Stimulated activated CD8-positive, alpha-beta memory T cell treated with anti-CD3 and anti-CD28 coated beads, Interleukin-15, amount 100 ng/mL, for 48 hours (primary cell): Measurements from ENCODE around the gene IL1RL2.
A peak's percentile ranks its signal among the peaks of the same experiment; 100 is the strongest.

Experiments used
- DNase-seq, 2 donors: peaks; one replicate each; pipeline ENCODE4 v3.0.0-alpha.2; 2020; ENCODE audit warnings: low read depth in 2 of 2

Gene IL1RL2

DNA sequence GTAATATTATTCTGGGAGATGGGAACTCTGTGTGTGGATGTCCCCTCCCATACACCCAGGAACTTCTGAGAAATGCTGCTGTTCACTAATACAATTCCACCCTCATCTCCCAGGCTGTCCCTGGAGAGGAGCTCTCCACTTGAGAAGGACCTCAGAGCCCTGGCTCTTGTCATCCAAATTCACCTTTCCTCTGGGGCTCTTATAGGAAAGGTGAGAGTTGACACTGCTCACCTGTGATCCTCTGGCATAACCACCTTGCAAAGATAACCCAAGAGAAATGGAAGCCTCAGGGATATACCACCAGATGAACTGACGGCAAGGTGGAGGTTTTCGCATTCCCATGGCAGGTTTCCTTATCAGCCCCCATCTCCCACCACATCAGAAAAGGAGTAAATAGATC is 52.0 kb downstream of the IL1RL2 start:
- no peak for DNase-seq

DNA sequence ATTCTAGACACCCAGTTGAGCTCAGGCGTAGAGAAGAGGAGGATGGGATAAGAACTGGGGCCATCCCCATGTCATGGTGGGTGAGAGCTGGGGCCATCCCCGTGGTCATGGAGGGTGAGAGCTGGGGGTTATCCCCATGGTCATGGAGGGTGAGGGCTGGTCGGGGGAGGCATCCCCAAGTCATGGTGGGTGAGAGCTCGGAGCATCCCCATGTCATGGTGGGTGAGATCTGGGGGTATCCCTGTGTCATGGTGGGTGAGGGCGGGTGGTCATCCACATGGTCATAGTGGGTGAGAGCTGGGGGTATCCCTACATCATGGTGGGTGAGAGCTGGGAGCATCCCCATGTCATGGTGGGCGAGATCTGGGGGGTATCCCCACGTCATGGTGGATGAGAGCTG is 52.5 kb downstream of the IL1RL2 start:
- no peak for DNase-seq

DNA sequence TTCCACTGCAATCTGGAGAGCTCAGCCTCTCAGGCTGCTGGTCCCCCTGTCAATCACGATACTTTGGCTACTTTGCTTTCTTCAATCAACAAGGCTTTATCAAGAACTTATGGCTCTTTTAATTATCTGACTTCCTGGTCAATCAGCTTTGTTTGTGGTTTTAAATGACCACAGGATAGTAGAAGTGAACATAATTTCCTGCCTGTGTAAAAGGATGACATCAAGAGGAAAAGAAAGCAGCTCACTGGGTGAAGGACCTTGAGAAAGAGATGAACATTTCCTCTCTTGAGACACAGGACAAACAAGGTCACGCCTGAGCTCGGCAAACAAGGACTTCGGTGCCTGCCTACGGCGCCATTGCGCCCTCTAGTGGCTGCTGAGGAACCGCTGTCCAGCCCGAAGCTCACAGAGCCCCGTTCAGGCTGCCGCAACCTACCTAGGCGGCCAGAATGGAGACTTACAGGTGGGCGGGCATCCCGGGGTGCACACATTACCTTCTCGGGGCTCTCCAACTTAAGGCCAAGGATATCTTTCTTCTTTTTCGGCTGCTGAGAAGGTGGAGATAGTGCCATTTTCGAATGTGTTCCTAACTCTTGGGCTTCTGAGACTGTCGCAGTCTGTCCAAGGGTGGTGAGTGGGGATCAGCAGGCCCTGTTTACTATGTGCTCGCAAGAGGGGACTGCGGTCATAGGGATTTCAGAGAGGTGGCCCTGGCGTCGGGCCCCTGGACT is 54.0 kb downstream of the IL1RL2 start:
- DNase-seq = peak; percentile 79 to 84

DNA sequence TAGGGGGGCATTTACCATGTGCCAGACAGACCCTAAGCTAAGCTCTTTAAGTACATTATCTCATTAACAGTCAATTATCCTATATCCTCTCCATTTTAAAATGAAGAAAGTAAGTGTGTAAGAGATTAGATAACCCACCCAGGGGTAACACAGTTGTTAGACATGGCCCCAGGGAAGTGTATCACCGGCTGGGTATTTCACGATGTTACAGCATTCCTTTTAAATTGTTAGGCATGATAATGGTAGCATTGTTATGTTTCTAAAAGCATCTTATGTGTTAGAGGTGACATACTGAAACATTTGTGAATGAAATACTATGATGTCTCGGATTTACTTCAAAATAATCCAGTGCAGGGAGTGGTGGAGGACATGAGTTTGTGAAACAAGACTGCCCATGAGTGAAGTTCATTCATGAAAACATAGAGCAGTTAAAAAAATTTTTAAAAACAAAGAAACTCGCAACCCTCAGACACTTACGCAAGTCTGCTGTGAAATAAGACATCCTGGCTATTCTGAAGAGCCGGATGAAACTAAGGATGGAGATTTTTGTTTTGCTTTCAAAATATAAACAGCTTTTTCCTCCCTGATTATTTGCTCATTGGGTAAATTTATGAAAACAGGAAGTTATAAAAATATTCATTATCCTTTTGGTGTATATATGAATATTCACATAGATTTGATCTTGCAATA is 54.9 kb downstream of the IL1RL2 start:
- no peak for DNase-seq

DNA sequence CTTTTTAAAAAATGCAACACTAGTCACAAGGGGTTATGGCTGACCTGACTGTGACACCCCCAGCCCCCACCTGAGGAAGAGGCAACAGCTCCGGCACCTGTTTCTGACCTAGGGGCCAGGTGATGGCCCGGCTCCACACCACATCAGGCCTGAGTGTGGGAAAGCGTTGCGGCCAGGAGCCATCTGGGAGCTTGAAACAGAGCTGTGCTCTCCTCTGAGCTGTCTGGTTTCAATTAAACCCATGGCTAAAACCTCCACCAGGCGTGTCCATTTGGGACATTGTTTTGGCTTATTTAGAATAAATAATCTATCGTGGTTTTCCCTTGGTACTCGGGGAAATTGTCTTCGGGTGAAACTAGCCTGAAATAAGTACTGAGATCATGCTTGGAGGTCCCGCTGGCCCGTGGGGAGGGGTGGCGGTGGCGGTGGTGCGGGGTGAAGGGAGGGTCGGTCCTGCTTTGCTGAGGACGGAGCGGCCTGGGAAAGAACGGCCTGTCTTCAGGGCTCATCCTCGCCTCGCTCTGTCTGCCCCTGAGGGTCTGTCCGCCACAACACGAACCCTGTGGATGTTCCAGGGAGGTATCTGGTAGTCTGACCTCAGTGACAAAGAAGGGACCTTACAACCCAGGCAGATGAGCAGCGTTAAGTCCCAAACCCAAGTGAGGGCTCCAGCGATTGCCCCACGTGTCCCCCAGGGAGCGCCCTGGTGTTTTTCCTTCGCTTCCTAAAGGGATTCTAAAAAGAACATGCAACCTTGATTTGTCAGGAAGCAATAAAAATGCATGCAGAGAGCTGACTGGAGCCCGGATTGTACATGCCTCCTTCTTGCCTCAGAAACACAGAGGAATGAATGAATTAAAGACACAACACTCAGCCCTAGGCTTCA is 58.7 kb downstream of the IL1RL2 start:
- no peak for DNase-seq

DNA sequence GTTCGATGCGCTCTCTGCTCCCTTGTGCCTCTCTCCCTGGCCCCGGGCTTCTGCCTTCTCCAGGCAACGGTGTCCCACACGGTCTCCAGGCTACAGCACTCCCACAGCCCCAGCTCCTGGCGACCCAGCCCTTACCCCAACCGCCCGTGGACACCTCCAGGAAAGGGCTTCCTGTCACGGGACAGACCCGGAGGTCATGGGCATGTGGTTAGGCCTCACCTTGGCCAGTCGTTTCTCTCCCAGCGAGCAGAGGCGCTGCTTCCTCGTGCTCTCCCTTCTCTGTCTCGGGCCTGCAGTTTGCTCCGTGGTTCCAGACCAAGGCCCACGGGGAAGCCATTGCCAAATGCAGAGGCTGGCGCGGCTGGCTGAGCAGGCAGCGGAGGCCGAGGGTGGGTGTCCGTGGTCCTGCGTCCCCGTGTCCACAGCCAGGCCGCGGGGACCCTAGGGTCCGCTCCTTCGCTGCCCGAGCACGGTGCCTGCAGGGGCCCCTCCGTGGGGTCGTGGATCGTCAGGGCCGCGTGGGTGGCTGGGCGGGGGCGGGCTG is 63.5 kb downstream of the IL1RL2 start:
- no peak for DNase-seq

DNA sequence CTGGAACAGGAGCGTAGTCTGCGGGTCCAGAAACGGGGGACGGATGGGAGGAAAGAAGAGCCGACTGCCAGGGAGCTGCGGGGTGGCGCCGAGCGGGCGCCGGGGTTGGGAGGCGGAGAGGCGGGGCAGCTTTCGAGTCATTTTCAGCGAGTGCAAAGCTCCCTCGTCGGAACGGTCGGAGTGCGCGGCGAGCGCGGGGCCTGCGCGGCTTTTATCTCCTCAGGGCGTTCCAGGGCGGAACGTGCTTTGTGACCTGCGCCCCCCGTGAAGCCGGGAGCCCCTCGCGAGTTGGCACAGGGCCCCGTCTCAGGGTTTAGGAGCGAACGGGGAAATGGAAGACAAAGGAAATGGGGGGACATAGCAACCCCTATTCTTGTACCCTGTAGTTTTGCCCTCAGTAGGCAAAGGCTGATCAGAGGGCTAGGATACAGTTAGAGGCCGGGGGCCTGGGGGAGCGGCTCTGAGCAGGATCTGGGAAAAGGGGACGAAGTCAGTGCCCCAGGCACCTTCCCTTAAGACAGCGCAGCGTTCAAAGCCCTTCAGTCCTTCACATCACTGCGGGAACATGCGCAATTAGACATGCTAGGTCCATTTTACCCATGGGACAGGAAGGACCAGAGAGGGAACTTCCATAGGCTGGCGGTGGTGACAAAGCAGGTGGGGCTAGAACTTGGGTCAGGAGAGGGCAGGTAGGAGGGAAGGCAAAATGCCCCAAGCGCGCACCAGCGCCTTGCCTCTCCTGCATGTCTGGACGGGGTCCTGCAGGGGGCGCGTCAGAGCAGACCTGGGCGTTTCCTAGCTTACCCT is 64.4 kb downstream of the IL1RL2 start:
- DNase-seq = peak in 1 of 2 donors; percentile 30

DNA sequence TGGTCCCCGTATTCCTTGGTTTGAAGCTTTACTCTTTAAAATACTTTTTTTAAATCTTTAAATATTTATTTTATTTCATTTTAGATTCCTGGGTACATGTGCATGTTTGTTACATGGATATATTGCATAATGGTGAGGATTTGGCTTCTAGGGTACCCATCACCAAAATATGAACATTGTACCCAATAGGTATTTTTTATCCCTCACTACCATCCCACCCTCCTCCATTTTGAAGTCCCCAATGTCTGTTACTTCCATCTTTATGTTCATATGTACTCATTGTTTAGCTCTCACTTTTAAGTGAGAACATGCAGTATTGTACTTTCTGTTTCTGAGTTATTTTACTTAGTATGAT is 65.0 kb downstream of the IL1RL2 start:
- no peak for DNase-seq

DNA sequence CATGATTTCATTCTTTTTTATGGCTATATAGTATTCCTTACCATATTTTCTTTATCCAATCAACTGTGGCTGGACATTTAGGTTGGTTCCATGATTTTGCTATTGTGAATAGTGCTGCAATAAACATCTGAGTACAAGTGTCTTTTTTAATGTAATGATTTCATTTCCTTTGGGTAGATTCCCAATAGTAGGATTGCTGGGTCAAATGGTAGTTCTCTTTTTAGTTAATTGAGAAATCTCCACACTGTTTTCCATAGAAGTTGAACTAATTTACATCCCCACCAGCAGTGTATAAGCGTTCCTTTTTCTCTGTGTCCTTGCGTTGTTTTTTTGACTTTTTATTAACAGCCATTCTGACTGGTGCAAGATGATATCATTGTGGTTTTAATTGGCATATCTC is 65.4 kb downstream of the IL1RL2 start:
- DNase-seq = no peak

DNA sequence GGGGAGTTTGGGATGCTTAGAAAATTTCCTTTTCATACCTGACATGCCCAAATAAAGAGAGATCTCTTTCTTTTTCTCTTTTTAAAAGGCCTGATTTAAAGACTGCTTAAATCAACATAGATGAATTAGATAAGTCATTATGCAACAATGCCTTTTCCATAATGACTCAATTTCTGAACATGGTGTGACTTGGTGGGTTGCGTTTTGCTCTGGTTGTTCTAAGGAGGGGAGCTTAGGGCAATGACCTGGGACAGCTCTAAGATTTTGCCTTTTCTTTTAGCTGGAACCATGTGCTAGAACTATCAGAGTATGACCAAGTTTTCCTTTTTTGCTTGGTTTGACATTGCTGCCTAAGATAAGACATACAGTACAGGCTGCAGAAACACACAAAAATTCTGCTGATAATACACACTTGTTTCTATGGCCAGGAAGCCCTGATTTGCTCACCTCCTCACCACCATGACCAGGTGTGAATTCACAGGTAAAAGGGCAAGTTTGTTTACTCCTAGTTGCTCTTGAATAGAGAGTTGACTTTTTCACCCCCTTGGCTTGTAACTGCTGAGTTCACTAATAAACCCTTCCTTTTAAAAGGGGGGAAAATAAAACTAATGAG is 66.4 kb downstream of the IL1RL2 start:
- no peak for DNase-seq

DNA sequence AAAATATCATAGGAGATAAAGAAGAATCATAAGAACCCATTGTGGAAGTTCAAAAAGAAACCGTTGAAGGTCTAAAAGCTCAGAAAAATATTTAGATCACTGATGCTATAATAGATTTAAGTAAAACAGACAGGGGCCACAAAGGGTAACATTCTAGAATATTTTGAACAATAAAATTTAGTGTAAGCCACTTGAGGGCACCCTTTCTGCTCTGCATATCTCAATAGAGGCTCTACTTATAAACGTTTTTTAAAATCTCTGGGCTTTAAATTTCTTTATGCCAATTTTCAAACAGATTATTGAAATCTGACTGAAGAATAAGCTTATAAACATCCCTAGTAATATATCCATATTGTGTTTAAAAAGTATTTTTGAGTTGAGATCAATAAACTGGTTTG is 66.9 kb downstream of the IL1RL2 start:
- DNase-seq = no peak

DNA sequence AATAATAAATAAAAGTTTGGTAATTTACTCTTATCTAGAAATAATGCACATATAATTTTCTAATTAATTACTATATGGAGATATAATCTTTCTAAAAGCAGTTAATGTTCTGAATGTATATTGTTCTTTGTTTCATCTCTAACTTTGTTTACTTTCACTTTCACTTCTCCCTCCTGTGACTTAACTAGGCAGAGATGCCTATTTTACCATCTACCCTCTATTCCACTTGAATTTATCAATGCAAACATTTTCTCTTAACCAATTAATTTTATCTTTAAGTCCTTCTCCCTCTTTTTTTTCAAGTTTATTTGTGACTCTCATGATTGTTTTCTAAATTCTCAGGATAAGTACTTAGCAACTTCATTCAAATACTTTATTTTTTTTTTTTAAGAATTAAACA is 69.5 kb downstream of the IL1RL2 start:
- no peak for DNase-seq

DNA sequence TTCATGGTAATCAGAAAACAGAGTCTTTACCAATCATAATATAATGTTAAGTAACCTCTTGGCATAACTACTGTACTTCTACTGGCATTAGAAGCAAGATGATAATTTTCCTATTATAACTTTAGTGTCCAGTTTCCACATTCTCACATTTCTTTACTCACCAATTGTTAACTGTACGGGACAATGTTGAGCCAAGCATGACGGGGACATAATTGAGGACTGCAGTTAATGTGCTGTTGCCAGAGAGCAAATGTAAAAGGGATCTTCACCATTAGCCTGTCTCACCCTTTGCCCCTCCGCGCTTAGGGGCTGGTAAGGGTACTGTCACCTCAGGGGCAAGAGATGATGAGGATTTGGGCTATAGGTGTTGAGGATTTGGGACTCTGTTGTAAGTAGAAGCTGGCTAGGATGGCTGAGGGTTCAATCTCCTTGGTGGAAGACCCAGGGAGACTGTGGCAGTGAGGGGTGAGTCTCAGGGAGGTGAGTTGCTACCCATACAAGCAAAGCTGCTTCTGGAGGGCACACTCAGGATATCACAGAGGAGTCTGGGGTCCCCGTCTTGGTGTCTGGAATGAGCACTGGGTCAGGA is 70.1 kb downstream of the IL1RL2 start:
- DNase-seq = no peak

DNA sequence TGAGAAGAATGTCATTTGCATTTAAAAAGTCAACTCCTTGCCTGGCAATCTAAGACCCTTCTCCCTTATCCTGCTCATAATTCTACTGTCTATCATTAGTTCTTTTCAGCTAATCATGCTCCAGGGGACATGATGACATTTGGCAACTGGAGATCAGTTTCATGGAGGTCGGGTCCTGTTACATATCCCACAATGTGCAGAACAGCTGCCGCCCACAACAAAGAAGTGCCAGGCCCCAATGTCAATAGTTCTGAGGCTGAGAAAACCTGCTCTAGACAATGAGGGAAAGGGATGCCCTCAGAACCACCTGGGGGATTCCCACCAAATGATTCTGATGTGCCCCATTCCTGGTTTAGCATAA is 71.2 kb downstream of the IL1RL2 start:
- no peak for DNase-seq

DNA sequence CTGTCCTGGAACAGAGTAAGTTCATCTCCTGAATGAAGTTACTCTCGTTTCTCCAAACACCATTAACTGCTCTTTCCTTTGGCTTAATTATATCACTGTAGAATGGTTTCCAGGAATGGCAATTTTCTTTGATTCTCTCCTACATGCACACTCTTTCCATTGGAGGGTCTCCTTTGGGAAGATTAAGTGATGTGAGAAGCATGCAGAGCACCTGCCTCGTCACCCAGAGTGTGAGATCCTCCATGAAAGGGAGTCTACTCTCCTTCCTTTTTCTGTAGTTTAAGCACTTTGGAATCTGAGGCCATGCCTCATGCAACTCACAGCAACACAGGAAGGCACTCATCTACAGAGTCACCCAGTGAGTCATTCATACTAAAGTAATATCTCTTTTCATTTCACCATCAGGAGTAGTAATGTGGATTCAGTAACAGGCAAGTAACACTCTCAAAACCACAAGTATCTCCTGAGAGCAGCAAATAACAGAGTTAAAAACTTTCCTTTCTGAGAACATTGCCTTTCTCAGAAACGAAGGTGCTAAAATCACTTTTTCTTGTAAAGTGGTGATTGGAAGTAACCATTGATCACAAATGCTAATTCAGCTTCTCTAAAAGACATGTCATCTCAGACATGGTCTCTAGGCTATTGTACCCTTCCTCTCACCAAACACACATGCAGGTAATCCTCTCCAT is 71.7 kb downstream of the IL1RL2 start:
- no peak for DNase-seq

DNA sequence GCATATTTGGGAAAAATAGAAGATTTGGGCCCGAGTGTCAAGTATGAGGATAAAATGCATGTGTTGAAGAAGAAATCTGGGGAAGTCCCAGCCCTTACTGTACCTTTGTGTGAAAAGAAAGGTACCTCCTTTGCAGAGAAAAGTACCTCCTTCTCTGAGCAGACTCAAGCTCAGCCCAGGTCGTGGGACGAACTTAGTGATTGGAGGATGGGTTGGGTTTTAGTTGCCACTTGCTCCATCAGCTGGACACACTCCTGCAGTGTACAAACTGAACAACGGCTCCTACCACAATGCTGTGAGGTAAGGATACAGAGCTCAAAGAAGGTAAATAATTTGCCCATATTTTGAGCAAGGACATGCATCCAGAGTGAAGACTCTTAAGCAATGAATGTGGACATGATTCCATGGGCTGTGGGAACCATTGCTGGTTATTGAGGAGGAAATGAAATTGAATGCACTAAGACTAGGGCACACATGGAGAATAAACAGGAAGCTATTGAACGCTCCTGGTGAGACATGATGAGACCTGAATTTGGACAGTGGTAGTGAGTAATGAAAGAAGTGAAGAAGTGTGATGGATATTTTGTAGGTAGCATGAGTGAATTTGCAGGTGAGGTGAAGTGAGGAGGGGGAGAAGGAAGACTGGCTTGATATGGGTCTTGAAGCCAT is 74.8 kb downstream of the IL1RL2 start:
- no peak for DNase-seq

DNA sequence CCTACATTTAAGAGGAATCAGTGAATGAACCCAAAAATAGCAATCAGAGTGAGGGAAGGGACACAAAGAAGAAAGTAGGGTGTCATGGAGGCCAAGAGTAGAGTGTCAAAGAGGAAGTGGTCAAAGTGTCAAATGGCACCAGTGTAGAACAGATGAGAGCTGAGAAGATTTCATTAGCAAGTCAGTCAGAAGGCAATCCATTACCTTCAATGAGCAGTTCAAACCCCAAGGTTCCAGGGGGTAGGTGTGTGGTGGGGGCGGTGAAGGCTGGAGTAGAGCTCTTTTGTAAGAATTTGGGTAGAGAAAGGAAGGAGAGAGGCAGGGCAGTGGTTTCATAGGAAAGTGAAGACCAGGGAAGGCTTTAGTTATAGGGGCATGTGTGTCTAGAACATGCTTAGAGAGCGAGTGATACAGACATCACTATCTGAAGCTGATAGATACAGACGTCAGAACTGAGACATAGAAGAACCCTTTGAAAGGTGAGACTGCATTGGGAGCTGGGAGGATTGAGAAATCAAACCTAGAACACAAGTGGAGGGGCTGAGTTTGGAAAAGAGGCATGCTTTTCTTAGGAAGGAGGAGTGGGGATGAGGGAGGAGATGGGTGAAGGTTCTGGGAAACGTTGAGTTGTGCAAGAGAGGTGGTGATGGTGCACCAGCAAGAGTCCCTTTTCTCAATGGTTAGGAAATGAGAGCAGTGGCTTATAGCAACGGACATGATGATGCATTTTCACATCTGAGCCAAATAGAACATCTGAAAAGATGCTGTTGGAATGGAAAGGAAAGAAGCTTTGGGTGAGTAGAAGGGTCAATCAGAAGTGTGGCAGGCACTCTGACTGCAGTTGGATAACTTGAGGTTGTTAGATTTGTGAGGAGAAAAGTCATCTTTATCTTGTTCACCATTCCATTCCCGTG is 75.7 kb downstream of the IL1RL2 start:
- DNase-seq = no peak

DNA sequence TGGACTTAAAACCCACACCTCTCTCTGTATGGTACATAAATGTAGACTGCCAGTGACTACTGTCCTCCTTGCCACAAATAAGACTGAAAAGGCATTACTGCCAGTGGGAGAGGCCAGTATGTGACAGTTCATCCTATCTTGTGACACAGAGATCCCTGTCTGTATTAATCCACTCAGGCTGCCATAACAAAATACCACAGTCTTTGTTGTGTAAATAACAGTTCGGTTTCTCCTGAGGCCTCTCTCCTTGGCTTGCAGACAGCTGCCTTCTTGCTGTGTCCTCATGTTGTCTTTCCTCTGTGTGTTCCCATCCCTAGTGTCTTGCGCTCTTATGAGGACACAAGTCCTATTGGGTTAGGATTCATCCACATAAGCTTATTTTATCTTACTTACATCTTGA is 78.1 kb downstream of the IL1RL2 start:
- DNase-seq = no peak

DNA sequence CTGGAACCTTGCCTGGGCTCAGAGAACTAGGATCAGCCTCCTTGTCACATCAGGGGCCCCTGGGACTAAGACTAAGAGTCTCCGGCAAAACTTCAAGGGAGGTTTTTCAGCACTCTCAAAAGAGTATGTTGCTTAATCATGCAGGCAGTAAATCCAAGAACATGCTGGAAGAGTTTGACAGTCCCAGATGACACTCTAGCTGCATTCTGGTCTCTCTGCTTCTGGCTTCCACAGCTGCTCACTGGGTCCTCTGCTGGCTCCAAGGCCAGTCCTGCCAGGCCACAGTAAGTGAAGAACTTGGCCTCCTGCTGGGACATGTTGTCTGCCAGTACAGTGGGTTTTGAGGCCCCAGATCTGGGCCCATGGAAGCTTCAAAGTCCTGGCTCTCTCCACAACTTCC is 79.4 kb downstream of the IL1RL2 start:
- DNase-seq = no peak
